Measurements from ENCODE around the gene GP2.
"Not testable (repeated sequence)": the region's sequence is repeated elsewhere in the genome, so short reads cannot be mapped to it uniquely, and the experiment has no call there.

Gene GP2

GRCh38 chr16:20326321-20326720 is 992 bp downstream of the GP2 start:
- no peak for DNase-seq (ENCODE audit: extremely low read depth in 1 of 2, low read depth in 1 of 2)

GRCh38 chr16:20325005-20325404 is 2.3 kb downstream of the GP2 start:
- DNase-seq (ENCODE audit: extremely low read depth in 1 of 2, low read depth in 1 of 2): no peak

- DNase-seq (ENCODE audit: extremely low read depth in 1 of 2, low read depth in 1 of 2): no peak
These were observed 3.7 kb downstream of the GP2 start for GRCh38 chr16:20323591-20324117.

- DNase-seq (ENCODE audit: extremely low read depth in 1 of 2, low read depth in 1 of 2): no peak
These were observed 4.6 kb downstream of the GP2 start for GRCh38 chr16:20322696-20323095.

GRCh38 chr16:20321671-20322070 is 5.6 kb downstream of the GP2 start:
- no peak for DNase-seq (ENCODE audit: extremely low read depth in 1 of 2, low read depth in 1 of 2)

- DNase-seq (ENCODE audit: extremely low read depth in 1 of 2, low read depth in 1 of 2): not testable (repeated sequence)
These were observed 6.3 kb downstream of the GP2 start for GRCh38 chr16:20321051-20321450.

GRCh38 chr16:20320592-20320991 is 6.7 kb downstream of the GP2 start:
- no peak for DNase-seq (ENCODE audit: extremely low read depth in 1 of 2, low read depth in 1 of 2)

- no peak for DNase-seq (ENCODE audit: extremely low read depth in 1 of 2, low read depth in 1 of 2)
These were observed 7.1 kb downstream of the GP2 start for GRCh38 chr16:20320178-20320577.

- DNase-seq (ENCODE audit: extremely low read depth in 1 of 2, low read depth in 1 of 2): no peak
These were observed 7.9 kb downstream of the GP2 start for GRCh38 chr16:20319406-20319805.

GRCh38 chr16:20318437-20318836 is 8.9 kb downstream of the GP2 start:
- no peak for DNase-seq (ENCODE audit: extremely low read depth in 1 of 2, low read depth in 1 of 2)

GRCh38 chr16:20318006-20318405 is 9.3 kb downstream of the GP2 start:
- DNase-seq (ENCODE audit: extremely low read depth in 1 of 2, low read depth in 1 of 2): no peak

GRCh38 chr16:20317117-20317516 is 10.2 kb downstream of the GP2 start:
- DNase-seq (ENCODE audit: extremely low read depth in 1 of 2, low read depth in 1 of 2): no peak

- DNase-seq (ENCODE audit: extremely low read depth in 1 of 2, low read depth in 1 of 2): no peak
These were observed 10.6 kb downstream of the GP2 start for GRCh38 chr16:20316715-20317114.

GRCh38 chr16:20315764-20316163 is 11.5 kb downstream of the GP2 start:
- no peak for DNase-seq (ENCODE audit: extremely low read depth in 1 of 2, low read depth in 1 of 2)

GRCh38 chr16:20314575-20314974 is 12.7 kb downstream of the GP2 start:
- no peak for DNase-seq (ENCODE audit: extremely low read depth in 1 of 2, low read depth in 1 of 2)

GRCh38 chr16:20313741-20314140 is 13.6 kb downstream of the GP2 start:
- no peak for DNase-seq (ENCODE audit: extremely low read depth in 1 of 2, low read depth in 1 of 2)

- not testable (repeated sequence) for DNase-seq (ENCODE audit: extremely low read depth in 1 of 2, low read depth in 1 of 2)
These were observed 14.7 kb downstream of the GP2 start for GRCh38 chr16:20312536-20313095.

GRCh38 chr16:20311548-20311947 is 15.8 kb downstream of the GP2 start:
- no peak for DNase-seq (ENCODE audit: extremely low read depth in 1 of 2, low read depth in 1 of 2)

- DNase-seq (ENCODE audit: extremely low read depth in 1 of 2, low read depth in 1 of 2): no peak
These were observed 16.6 kb downstream of the GP2 start for GRCh38 chr16:20310421-20311395.

- no peak for DNase-seq (ENCODE audit: extremely low read depth in 1 of 2, low read depth in 1 of 2)
These were observed 17.5 kb downstream of the GP2 start for GRCh38 chr16:20309786-20310185.

GRCh38 chr16:20308801-20309590 is 18.3 kb downstream of the GP2 start:
- DNase-seq (ENCODE audit: extremely low read depth in 1 of 2, low read depth in 1 of 2): no peak

Measured in activated CD8-positive, alpha-beta memory T cell treated with anti-CD3 and anti-CD28 coated beads for 1 hour (primary cell).